GM19328 (cell line): ENCODE data around the gene MELTF.
A peak's percentile ranks its signal among the peaks of the same experiment; 100 is the strongest.

Source experiments
- ATAC-seq: cut with Tn5 transposase; IDR thresholded peaks from one replicate; pipeline ENCODE4 v1.9.1; 2021; ENCODE audit warnings: mild to moderate bottlenecking, moderate library complexity; ENCODE audit not compliant: unreplicated experiment

The MELTF gene

GRCh38 chr3:196969660-196970546 is 59.7 kb downstream of the MELTF start:
- ATAC-seq: peak; percentile 49

- peak; percentile 37 for ATAC-seq
Observed at GRCh38 chr3:196969134-196969659, 60.4 kb downstream of the MELTF start.

- ATAC-seq: peak; percentile 58
Observed at GRCh38 chr3:196968233-196969133, 61.1 kb downstream of the MELTF start, which contains the start of gene PIGZ. Gene PIGZ (minus strand): TSS chr3:196968833. CDS start chr3:196952031, 16,802 bp downstream.

DNA sequence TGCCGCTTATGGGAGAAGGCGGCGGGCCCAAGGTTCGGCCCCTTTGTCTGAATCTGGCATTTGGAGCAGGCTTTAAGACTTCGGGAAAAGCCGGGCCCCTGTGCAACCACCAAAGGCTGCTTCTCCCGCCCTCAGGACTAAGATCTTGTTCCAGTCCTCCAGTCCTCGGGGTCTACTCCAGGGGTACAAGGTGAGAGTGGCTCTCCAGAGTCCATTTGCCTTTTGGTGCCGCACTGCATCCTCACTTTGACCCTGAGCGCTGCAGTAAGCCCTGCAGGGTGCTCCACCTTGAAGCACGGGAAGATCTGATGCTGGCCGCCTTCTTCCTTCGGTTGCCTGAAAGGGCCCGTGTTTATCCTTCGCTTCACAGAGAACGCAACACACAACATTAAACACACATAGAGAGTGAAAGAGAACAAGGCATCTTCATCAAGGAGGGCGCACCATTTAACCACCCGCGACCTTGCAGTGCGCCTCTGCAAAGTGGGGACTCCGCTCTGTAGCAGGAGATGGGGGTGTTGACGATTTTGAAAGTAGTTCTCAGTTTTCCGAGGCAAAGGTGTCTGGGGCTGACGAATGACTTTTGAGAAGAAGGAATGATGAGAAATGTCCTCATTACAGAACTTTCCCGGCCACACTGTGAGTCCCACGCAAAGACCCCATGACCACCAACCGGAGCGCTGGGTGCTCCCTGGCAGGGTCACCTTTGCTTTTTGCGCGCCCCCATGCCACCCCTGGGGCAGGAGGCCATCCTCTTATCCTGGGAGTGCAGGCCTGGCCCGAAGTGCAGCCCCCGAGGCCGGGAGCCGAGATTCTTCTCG is 62.0 kb downstream of the MELTF start:
- no peak for ATAC-seq

GRCh38 chr3:196966526-196967401 is 62.9 kb downstream of the MELTF start:
- ATAC-seq: no peak

DNA sequence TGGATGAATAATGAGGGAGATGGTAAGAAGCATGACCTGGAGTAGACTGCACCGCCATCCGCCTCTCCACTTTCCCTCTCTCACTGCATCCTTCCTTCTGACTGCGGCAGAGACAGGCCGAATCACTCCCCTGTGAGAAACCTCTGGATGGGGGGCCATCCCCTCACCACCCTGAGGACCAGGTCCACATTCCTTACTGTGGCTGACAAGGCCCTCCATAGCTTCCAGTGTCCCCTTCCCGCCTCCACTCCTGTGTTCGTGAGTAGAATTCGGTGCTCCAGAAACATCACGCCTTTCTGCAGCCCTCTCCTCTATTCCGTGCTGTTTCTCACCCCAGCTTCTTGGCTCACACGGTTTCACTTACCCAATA is 63.8 kb downstream of the MELTF start:
- no peak for ATAC-seq

DNA sequence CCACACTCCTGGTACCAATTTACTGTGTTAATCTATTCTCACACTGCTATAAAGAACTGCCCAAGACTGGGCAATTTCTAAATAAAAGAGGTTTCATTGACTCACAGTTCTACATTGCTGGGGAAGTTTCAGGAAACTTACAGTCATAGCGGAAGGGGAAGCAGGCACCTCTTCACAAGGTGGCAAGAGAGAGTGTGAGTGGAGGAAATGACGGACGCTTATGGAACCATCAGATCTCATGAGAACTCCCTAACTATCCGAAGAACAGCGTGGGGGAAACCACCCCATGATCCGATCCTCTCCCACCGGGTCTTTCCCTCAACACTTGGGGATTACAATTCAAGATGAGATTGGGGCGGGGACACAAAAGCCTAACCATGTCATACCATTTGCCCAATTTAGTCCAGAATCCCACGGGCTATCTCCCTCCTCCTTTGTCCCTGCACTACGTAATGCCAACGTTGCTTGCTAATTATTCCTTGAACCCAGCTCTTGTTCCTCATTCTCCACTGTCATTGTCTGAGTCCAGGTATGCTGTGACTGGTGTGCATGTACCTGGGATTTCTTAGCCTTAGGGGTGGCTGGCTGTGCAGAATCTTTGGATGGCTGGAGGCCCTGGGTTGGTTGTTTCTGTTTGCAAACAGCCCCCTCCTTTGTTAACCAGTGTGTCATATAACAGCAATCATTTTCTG is 64.4 kb downstream of the MELTF start:
- no peak for ATAC-seq

DNA sequence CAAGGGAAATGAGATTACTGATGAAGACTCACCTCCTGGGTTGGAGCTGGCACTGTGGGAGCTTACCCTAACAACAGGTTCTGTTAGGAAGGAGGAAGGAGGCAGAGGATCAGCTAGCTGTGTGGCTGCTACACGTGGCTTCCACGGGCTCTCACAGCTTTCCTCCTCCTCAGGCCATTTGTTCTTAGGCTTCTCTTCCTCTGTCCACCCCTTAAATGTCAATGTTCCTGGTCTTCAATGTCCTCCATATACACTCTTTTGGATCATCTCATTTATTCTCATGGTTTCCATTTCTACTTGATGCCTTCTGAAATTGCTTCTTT is 66.0 kb downstream of the MELTF start:
- no peak for ATAC-seq

DNA sequence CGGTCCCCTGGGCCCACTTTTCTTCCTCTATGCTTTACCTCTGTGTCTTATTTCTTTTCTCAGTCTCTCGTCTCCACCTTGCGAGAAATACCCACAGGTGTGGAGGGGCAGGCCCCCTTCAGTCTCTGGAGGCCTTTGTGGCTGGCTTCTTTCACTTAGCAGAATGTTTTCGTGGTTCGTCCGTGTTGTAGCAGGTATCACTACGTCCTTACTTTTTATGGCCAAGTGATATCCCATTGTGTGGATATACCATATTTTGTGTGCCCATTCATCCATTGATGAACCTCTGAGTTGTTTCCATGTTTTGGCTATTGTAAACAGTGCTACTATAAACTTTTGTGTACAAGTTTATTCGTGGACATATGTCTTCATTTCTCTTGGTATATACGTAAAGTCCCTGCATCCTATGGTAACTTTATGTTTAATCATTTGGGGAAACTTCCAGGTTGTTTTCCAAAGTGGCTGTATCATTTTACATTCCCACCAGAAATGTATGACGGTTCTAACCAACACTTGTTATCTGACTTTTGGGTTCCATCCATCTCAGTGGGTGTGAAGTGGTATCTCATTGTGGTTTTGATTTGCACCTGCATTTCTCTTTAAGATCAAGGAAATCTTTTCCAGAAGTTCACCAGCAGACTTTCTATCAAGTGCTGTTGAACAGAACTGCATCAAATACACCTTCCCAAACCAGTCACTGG is 66.5 kb downstream of the MELTF start:
- ATAC-seq: no peak

DNA sequence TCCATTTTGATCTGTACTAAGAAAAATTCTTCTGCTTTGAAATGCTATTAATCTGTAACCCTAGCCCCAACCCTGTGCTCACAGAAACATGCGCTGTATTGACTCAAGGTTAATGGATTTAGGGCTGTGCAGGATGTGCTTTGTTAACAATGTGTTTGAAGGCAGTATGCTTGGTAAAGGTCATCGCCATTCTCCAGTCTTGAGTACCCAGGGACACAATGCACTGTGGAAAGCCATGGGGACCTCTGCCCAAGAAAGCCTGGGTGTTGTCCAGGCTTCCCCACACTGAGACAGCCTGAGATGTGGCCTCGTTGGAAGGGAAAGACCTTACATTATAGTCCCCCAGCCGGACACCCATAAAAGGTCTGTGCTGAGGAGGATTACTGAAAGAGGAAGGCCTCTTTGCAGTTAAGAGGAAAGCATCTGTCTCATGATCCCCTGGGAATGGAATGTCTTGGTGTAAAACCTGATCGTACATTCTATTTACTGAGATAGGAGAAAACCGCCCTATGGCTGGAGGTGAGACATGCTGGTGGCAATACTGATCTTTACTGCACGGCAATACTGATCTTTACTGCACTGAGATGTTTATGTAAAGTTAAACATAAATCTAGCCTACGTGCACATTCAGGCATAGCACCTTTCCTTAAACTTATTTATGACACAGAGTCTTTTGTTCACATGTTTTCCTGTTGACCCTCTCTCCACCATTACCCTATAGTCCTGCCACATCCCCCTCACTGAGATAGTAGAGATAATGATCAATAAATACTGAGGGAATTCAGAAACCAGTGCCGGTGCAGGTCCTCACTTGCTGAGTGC is 67.3 kb downstream of the MELTF start:
- ATAC-seq: no peak

DNA sequence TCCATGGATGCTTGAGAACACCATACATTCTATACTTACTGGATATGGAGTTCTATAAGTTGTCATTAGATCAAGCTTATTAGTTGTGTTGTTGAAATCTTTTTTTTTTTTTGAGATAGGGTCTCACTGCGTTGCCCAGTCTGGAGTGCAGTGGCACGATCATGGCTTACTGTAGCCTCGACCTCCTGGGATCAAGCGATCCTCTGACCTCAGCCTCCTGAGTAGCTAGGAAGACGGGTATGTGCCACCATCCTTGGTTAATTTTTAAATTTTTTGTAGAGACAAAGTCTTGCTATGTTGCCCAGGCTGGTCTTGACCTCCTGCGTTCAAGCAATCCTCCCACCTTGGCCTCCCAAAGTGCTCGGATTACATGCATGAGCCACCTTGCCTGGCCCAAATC is 74.8 kb downstream of the MELTF start:
- no peak for ATAC-seq
